Hair follicle dermal papilla cell (primary cell): Measurements from ENCODE around the gene FAM221A. TPM values are rescaled to one million over a fixed set of nuclear protein-coding genes. Genes with fewer than 3 reads are reported as not detected.

ENCODE experiments used
- small RNA-seq: library from RNA; depleted of rRNA; stranded (forward); fragments of <200 nt; gene quantifications from one replicate; pipeline ENCODE3, GENCODE V24; 2012
- total RNA-seq: library from RNA; depleted of rRNA; stranded (reverse); fragments of >200 nt; gene quantifications from 2 replicates; pipeline ENCODE4 v1.2.3, GENCODE V29; 2012

Gene FAM221A
- total RNA-seq, result 0.73 and 1.3 TPM in 2 replicates

GRCh38 chr7:23679898-23680413, at the start of gene FAM221A:
TSS of gene FAM221A (plus strand) at chr7:23680199. CDS start at chr7:23680219, 20 bp downstream.

GRCh38 chr7:23710000-23710399, 30.0 kb downstream of the FAM221A start, which contains the start of gene STK31:
TSS of gene STK31 (plus strand) at chr7:23710219. CDS start at chr7:23710286, 67 bp downstream.

Small RNA genes within 50 kb of the gene (small RNA-seq; reads per million reads assigned to genes)
- not detected for gene AC006026.2

Other genes starting within 250 kb of the FAM221A start
- gene IGF2BP3, start 209.7 kb upstream of the FAM221A start, total RNA-seq, result 7.6 and 8.3 TPM in 2 replicates
- 26.9 and 29.8 TPM in 2 replicates for gene TRA2A, start 148.2 kb upstream of the FAM221A start, total RNA-seq
- 11.1 and 12.3 TPM in 2 replicates for gene CCDC126, start 82.8 kb upstream of the FAM221A start, total RNA-seq
- under 0.01 TPM in 1 of 2 replicates, not detected in the other for gene STK31, start 30.0 kb downstream of the FAM221A start, total RNA-seq